Kidney (tissue), 14 donors: Measurements from ENCODE around the gene UNC5A. TPM values are rescaled to one million over a fixed set of nuclear protein-coding genes. Genes with fewer than 3 reads are reported as not detected.

Experiments used
- DNase-seq, 5 donors: peaks; one replicate each; pipeline ENCODE4 v3.0.0-alpha.2; 2013 to 2020
- FAIRE-seq: peaks from 2 replicates; lab custom pipeline; 2012; peaks lifted over from hg19 to GRCh38; lab: Jason Lieb, UNC
- H3K27ac ChIP-seq, 2 donors: one replicate each; pipeline ENCODE4 v1.7.0; 2013; ENCODE audit warnings: low read depth in 2 of 2, low read length in 2 of 2, inconsistent platforms in 1 of 2
- H3K27me3 ChIP-seq: one replicate; pipeline ENCODE4 v1.7.1; 2013; ENCODE audit warnings: low read length, inconsistent platforms; ENCODE audit not compliant: control insufficient read depth, insufficient read depth
- H3K36me3 ChIP-seq, 3 donors: one replicate each; pipeline versions ENCODE4 v1.7.0 to v1.7.1; 2013; ENCODE audit warnings: low read length in 3 of 3, control low read depth in 1 of 3, inconsistent platforms in 1 of 3; ENCODE audit not compliant: insufficient read depth in 3 of 3, control insufficient read depth in 2 of 3
- H3K4me1 ChIP-seq, 3 donors: one replicate each; pipeline versions ENCODE4 v1.7.0 to v1.7.1; 2013; ENCODE audit warnings: low read length in 3 of 3, inconsistent platforms in 1 of 3, low read depth in 1 of 3; ENCODE audit not compliant: control insufficient read depth in 2 of 3, insufficient read depth in 2 of 3
- H3K4me3 ChIP-seq, 3 donors: one replicate each; pipeline versions ENCODE4 v1.7.0 to v1.8.1; 2013; ENCODE audit warnings: low read length in 3 of 3, control low read depth in 1 of 3, inconsistent platforms in 1 of 3
- H3K9ac ChIP-seq, 3 donors: one replicate each; pipeline versions ENCODE4 v1.7.0 to v1.7.1; 2013; ENCODE audit warnings: low read length in 3 of 3, control low read depth in 1 of 3, inconsistent platforms in 1 of 3
- H3K9me3 ChIP-seq, 3 donors: one replicate each; pipeline versions ENCODE4 v1.7.0 to v1.7.1; 2013; ENCODE audit warnings: low read length in 3 of 3, control low read depth in 1 of 3, inconsistent platforms in 1 of 3; ENCODE audit not compliant: control insufficient read depth in 2 of 3, insufficient read depth in 1 of 3
- CTCF ChIP-seq: IDR thresholded peaks from 3 replicates; pipeline ENCODE4 v1.5.1; 2012; ENCODE audit warnings: mild to moderate bottlenecking, moderate library complexity, borderline replicate concordance; ENCODE audit not compliant: insufficient read depth; ENCODE audit errors: extremely low read depth
- intact Hi-C: fragments of 100-400 bp; cut with DNase I; formaldehyde crosslinking; loops from one replicate; pipeline ENCODE4 v1.11.1; 2022
- polyA plus RNA-seq: library from polyadenylated mRNA; stranded (reverse); fragments of 350-450 nt; fragmentation: Illumina TruSeq; extraction: RNeasy Lipid Tissue Mini Kit (QIAGEN cat#74804); gene quantifications from one replicate; pipeline ENCODE4 v1.2.3, GENCODE V29; 2014; ENCODE audit warnings: low read depth, low replicate concordance; ENCODE audit not compliant: insufficient read depth
- total RNA-seq: library from RNA; stranded (reverse); fragmentation: NEBNext Ultra II Directional; extraction: Animal tissue kit (Norgen Biotek cat#: 25700); gene quantifications from one replicate; pipeline ENCODE4 v1.2.1, GENCODE V29; 2021
- donor health status: control.
- donor health status: control.
- donor health status: control.
- donor health status: control.
- donor health status: control.
- donor health status: DM: yes; HTN: yes; CAD: no.
- donor health status: Normal renal cell carcinoma (clear cell type).

The UNC5A gene
- total and polyA plus RNA-seq, 2 donors from 2014 or later: 1.5 TPM; not detected in 1

GRCh38 chr5:176819476-176819875 is 9.1 kb downstream of the UNC5A start:
- Histone ChIP-seq H3K27ac (no peak overlapping the region), H3K4me3 (no peak overlapping the region), H3K9ac (no peak overlapping the region), H3K4me1 (no peaks in the 10 kb centered on the region), H3K9me3 (no peaks in the 10 kb centered on the region), H3K36me3 (no peaks in the 10 kb centered on the region), H3K27me3 (peaks cover 7% of the 10 kb centered on the region)
- intact Hi-C loops: no loop called here
- DNase-seq (no peak), FAIRE-seq (no peak)
- no peak for TF ChIP-seq CTCF

DNA sequence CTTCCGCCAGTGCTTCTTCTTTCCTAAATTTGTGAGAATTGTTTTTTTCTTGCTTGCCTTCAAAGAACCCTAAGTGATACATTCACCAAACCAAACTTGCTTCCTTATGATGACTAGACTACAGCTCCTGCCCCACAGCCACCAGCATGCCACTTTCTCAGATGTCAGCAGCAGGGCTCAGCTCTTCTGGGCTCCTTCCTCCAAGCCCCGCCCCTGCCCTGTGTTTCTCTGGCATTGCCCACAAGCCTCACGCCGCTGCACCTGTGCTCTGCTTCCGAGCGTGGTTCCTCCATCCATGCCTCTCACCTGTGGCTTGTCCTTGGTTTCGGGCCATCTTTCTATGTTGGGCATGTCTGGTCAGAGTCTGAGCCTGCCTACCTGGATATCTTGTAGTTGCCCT is 10.6 kb downstream of the UNC5A start:
- TF ChIP-seq CTCF: no peak
- intact Hi-C loops: no loop called here
- Histone ChIP-seq H3K9ac (no peak overlapping the region), H3K9me3 (no peaks in the 10 kb centered on the region), H3K36me3 (no peaks in the 10 kb centered on the region), H3K4me3 (no peak overlapping the region), H3K27me3 (peaks cover 7% of the 10 kb centered on the region), H3K27ac (no peak overlapping the region), H3K4me1 (no peaks in the 10 kb centered on the region)
- FAIRE-seq (no peak), DNase-seq (no peak)

GRCh38 chr5:176821441-176821840 is 11.1 kb downstream of the UNC5A start:
- no peaks in the 10 kb centered on the region for H3K36me3 ChIP-seq
- DNase-seq (no peak), FAIRE-seq (no peak)
- H3K4me1 ChIP-seq: no peaks in the 10 kb centered on the region
- H3K4me3 ChIP-seq: no peak overlapping the region
- no peak overlapping the region for H3K27ac ChIP-seq
- no peak overlapping the region for H3K9ac ChIP-seq
- intact Hi-C loops: no loop called here
- no peak for TF ChIP-seq CTCF
- H3K27me3 ChIP-seq: peaks cover 6% of the 10 kb centered on the region
- H3K9me3 ChIP-seq: no peaks in the 10 kb centered on the region

DNA sequence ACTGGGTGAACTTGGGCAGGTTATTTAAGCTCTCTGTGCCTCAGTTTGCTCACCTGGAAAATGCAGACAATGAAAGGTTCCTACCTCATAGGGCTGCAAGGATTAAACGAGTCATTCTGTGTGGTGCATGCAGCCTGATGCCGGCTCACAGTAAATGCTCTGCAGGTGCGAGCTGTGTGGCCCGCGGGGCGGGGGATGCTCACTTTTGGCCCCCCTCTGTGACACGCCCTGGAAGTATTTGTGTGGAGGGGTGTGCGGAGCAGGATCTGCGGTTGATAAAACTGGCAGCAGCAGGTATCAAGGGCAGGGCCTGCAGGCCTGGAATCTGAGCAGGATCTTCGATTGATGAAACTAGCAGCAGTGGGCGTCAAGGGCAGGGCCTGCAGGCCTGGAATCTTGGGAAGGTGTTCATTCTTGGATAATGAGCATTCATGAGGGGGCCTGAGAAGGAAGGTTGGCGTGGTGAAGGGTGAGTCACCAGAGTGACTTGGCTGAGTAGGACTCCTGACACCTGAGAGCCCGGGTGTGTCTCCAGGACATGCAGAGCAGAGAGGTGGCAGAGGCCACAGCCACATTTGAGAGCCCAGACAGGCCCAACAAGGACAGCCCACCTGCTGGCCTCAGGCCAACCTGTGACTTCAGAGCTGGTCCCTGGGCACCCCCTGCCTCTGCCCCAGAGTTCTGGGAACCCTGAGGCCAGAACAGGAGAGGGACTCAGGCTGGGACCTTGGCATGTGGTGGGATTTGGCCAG is 11.9 kb downstream of the UNC5A start:
- Histone ChIP-seq H3K27me3 (peaks cover 3% of the 10 kb centered on the region), H3K4me3 (no peak overlapping the region), H3K9ac (no peak overlapping the region), H3K36me3 (no peaks in the 10 kb centered on the region), H3K27ac (no peak overlapping the region), H3K4me1 (no peaks in the 10 kb centered on the region), H3K9me3 (no peaks in the 10 kb centered on the region)
- intact Hi-C loops: no loop called here
- no peak for TF ChIP-seq CTCF
- FAIRE-seq: no peak
- DNase-seq: no peak
